ENCODE measurements around the gene NPTN.

NPTN gene

DNA sequence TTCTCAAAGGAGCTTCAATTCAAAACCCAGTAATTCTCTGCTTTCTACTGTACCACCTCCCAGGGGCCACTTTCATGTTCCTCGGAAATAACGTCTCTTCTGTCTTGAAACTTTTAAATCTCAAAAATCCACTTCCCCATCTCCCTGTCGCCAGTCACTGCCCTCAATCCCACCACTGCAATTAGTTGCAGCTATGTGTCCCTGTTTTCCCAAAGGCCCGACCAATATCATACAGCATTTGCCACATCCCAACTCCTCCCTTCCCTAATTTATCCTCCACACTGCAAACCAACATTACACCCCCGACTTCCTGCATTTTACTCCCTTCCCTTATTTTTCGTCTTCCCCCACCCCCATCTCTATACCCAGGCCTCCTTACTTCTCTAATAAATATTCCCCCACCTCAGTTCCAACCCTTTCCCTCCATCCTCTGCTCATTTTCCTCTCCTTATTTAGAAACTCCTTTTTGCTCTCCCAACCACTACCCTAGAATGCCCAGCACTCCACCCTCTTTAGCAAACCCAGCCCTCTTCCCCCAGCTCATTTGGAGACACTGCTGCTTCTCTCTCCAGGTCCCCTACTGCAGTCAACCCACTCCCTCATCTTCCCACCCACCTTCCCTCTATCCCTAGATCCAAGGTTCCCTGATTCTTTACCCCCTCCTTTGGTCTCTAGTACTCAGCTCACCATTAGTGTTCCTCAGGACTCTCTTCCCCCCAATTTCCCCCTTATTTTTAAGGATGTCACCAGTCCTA lies 1.1 kb downstream of the NPTN start:
- DNase-seq (ENCODE audit: low read depth), result no peak

DNA sequence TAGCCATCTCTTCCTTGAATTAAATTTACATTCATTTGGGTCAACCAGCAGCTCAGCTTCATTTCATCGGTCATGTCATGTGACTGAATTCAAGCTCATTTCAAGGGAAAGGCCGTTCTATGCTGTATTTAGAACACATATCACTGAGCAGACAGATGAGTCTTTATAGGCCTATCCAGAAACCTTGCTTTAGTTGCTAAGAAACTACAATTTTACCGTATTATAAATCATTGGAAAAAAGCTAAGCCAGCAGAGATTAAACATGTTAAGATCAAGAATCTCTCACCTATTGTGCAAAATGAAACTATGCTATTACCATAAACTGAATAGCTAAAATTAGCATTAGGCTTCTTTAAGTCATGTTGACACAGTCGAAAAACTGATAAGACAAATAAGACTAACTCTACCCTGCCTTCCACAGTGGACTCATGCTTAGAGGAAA lies 2.2 kb downstream of the NPTN start:
- DNase-seq (ENCODE audit: low read depth), result no peak

DNA sequence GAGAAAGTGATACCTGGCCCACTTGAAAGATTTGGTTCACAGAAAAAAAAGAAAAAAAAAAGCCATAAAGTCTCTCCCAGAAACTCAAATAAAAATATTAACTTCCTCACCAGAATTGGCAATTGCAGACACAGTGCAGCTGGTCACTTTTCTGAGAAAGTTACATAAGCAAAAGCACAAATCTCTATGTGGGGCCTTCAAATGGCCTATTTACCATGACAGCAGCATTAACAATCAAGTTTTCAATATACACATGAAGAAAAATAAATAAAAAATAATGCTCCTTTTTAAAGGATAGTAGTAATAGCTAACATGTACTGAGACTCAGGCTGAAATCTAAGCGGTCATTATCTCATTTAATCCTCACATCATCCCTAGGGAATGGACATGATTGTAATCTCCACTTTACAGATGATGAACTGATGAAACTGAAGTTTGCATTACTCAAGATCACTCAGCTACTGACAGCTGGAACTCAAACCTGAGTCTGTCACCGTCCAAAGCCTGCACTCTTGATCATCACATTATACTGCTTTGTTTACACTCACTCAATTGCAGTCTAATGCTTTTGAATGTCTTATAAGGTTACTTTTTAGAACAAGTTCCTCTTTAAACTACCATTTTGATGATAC lies 3.3 kb downstream of the NPTN start:
- DNase-seq (ENCODE audit: low read depth), result no peak

DNA sequence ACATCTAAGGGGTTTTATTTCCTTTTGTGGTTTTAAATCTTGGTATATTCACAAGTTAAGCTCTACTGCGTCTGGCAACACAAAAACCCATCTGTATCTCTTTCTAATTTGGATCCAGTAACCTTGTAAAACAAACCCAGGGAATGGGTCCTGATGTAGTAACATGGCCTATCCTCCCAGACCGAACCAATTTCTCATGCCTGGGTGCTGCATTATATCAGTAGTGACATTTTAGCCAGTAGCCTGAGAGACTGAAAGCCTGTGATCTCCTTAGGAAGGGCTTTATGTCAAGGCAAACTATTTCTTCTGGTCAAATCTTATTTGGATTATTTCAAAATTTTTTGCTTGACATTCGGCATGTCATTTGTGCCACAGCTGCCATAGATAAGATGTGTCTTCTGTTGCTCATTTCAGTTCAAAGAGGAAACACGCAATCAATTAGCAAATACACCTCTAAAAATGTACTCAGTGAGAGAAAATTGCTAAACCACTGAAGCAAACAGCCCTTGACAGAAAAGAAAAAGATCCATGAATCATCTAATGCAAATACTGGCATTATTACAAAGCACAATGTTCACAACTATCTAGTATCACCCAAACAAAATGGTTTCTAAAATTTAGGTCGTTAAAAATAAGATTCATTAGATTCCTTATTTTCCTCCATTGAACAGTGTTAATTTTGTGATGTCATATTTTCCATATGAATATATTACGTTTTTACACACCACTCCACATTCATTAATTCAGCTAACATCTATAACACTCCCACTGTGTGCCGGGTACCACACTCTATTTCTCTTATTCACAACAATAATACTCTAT lies 4.0 kb downstream of the NPTN start:
- no peak for DNase-seq (ENCODE audit: low read depth)

DNA sequence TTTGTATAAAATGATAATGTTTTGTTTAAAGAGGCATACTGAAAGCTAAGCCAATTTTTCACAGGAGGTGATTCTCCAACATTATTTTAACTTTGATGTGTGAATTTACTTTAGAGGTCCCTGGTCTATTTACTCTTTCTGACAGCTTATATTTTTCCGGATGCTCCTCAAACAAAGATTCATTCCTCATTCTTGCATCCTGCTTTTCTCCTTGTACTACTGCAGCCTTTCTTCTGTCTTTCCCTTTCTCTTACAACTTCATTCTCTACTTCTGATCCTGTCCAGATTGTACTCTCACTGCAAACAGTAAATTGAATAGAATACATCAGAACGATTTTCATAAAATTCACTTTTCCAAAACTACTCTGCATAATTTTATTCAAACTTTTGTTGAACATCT lies 5.1 kb downstream of the NPTN start:
- DNase-seq (ENCODE audit: low read depth), result no peak

DNA sequence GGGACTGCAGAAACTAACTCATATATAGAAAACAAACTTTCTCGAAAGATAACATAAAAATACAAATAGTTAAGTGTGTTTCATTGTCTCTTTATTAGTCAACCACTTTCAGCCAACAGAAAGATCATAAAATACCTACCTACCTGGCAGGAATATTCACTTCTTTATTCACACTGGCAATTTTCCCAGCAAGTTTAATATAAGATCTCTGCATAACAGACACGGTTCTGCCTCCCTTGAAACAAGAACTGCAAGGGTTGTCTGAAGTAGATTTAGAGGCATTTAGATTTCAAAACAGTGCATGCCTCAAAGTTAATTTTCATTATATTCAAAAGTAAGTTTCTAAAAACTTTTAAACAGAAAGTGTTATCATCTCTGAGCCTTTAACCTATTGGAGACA lies 7.1 kb downstream of the NPTN start:
- no peak for DNase-seq (ENCODE audit: low read depth)

DNA sequence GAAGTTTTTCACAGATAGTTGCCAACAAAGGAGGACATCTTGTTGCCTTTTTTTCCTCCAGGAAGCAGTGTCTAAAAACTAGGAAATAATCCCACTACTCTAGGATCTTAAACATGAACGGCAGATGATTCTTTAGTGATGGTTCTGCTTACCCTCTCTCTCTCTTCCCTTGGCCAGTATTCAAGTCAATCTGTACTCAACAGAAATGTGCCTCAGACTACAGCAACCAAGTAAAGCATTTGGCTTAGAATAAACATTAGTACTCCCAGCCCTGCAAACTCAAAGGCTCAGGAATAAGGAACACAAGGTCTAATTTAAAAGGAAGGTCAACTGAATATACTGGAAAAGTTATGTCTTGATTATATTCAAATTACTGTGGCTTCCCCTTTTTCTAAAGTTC lies 8.7 kb downstream of the NPTN start:
- no peak for DNase-seq (ENCODE audit: low read depth)

DNA sequence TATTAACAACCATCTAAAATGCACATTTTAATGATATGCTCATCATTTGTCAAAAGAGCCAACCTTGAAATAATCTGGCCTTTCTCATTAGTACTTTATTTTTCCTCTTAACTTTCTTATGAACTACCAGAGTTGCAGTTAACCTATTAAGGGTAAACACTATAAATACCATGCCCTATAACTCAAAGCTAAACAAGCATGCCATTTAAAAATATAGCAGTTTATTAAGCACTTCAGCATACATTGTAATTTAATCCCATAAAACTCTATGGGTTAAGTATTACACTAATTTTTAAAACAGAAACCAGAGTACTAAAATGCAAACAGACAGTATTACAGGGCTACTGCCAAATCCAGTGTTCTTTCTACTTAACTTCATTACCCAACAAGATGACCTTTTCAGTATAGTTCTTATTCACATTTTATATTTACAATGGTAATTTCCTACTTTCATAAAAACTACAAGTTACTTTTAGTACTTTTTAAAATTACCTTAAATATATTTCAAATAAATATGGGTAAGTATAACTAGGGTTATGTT lies 11.8 kb downstream of the NPTN start:
- DNase-seq (ENCODE audit: low read depth), result no peak

DNA sequence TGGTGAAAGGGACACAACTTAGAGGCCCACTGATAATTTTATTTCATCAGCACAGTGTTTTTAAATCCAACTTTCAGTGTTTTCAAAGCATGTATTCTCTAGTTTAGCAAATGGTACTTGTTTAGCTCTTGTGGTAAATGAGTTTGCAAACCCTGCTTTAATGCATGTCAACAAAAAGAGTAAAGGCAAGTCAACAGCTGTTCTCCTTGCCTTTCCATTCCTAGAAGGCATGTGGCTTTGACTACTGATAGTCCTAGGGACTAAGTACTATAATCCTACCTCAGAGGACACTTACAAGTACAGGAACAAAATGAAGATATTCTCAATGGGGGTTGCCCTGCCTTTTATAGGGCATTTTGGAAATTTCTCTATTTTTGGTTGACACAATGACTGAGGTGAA lies 13.1 kb downstream of the NPTN start:
- no peak for DNase-seq (ENCODE audit: low read depth)

DNA sequence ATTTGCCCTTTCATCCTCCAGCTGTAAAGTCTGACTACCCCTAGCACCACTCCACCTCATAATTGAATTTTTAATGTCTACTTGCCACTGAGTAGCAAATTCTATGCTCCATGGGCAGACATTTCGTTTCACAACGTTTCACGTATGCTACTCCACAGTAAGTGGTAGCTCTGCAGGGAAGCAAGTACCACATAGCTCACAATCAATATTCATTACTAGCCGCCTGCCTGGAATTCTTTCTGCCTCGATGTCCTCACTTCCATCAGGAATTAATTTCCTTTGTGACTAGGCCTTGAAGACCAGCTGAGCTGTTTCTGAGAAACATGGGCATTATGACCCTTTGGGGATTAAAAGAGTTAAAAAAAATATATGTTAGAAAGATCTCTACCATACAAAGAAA lies 15.3 kb downstream of the NPTN start:
- no peak for DNase-seq (ENCODE audit: low read depth)

DNA sequence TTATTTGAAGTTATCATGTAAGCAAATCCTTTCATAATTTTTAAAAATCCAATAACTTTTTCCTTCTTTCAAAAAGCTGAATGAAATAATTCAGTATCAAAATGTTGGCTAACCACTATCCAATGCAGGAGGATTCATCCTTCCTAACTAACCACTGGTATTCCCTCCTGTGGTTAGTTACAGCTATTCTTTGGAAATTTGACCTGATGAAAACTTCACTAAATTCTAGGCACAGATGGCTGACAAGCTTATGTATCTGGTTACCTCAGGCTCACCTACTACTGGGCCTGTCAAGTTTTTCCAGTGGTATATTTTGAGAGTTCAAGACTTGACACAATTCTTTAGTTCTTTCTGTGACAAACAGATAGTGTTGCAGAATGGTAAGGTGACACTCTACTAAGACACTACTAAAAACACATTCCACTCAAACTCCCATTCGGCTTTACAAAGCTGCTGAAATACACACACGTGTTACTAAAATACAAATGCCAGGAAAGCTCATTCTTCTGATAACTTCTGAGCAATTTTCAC lies 15.8 kb downstream of the NPTN start:
- DNase-seq (ENCODE audit: low read depth), result no peak

DNA sequence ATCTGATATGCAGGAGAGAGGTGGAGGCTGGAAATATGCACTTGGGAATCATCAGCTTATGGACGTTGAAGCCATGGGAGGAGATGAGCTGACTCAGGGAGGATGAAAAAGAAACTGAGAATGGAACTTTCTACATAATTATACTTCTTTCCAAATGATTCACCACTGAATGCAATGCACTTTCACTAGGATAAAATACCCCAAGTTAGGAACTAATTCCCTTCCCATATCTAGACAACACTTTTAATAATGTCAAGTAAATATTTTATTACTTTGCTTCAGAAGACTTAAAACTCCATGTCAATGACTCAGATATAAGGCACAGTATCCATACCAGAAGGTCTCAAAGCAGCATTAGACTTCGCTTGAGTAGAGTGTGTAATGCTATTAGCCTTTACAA lies 24.2 kb downstream of the NPTN start:
- DNase-seq (ENCODE audit: low read depth), result no peak

DNA sequence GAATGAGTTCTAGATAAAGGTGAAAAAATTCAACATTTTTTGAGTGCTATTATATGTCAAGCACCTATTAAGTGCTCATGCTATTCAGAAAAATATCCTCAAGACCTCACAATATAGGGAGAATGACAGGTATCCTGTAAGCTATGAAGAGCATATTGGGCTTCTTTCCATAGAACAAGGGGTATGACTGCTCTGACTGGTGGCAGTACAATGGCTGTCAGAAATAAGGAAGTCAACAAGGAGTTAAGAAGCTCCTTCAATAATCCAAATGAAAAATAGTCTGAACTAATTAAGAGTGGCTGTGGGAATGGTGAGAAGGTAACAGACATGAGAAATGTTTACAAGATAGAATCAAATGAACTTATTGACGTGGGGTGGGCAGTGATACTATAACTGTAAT lies 24.7 kb downstream of the NPTN start:
- no peak for DNase-seq (ENCODE audit: low read depth)

DNA sequence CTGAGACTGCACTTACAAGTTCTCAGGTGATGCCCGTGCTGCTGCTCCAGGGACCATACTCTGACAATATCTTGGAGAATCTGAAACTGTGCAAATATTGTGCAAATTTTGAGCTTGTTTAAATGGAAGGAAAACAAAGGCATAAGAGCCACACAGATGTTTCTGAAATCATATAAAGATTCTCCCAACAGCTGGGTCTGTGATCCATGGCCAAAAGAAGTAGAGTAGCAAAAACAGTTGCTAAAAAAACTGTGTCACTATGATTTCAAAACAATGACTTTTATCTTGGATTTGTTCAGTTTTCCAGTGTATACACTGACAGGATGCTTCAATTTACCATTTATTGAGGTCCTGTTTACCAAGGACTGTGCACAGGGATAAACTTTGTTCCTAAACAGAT lies 25.3 kb downstream of the NPTN start:
- DNase-seq (ENCODE audit: low read depth), result no peak

DNA sequence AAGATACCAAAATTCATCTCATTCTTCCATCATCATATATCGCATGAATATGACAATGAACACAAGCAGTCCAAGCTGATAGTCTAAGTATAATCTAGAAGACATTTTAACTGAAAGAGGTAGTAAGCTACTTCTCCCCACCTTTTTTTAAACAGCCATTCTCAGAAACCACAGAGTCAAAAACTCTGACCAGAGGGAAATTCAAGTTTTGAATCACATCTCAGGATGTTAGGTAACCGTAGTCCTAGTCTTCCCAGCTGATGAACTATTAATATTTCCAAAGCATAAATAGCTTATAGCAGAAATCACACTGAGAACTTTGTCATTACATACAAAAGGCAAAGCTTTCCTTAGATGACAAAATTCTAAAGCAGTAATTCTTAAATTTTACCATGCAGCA lies 25.8 kb downstream of the NPTN start:
- no peak for DNase-seq (ENCODE audit: low read depth)

DNA sequence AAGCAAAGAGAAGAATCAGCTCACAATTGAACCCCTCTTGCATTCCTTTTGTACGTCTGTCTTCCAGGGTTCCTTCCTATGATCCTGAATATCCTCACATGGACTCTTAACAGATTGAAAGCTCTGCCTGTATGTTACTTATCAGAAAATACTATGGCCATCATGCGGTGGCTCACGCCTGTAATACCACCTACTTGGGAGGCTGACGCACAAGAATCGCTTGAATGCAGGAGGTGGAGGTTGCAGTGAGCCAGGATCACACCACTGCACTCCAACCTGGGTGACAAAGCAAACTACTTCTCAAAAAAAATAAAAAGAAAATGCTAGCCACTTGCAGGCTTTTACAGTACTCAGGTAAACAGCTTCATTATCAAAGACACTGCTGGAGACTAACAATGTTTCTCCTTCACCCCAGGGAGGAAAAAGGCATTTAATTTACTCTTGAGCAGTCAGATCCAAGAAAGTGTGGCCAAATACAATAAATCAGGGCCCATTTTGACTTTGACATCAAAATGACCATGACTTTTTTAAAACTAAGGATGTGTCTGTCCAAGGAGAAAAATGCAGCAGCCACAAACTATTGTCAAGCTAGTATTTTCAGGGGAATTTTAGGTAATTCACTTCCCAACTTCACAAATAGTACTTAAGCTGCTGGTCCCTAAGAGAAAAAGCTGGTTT lies 27.3 kb downstream of the NPTN start:
- no peak for DNase-seq (ENCODE audit: low read depth)

DNA sequence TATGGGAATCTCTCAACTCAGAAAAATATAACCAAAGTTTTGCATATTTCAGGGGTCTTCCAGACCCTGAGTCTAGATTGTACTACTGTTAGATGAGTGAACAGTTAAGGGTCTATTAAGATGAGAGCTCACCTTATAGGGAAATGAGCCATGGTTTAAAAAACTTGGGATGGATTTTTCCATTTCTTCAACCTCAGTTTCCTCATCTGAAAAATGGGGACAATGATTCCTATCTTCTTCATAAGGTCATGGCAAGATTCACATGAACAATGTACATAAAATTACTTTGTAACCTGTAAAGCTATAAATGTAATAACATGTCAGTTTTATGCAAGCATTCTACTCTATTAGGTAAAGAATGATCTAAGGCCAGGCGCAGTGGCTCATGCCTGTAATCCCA lies 28.7 kb downstream of the NPTN start:
- DNase-seq (ENCODE audit: low read depth), result no peak

DNA sequence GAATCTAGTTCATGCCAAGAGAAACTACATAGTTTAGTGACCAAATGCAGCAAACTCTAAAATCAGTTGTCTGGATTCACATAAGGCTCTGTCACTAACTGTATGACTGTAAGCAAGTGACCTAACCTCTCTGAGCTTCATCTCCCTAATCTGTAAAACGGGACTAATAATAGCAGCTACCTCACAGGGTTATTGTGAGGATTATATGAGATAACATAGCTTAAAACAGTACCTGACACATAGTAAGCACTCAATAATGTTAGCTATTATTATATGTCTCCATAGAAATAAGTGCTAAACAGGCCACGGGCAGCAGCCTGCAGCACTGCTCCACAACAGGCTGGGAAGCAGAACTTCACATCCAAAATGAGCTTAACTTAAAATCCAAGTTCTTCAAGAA lies 30.2 kb downstream of the NPTN start:
- DNase-seq (ENCODE audit: low read depth), result no peak

DNA sequence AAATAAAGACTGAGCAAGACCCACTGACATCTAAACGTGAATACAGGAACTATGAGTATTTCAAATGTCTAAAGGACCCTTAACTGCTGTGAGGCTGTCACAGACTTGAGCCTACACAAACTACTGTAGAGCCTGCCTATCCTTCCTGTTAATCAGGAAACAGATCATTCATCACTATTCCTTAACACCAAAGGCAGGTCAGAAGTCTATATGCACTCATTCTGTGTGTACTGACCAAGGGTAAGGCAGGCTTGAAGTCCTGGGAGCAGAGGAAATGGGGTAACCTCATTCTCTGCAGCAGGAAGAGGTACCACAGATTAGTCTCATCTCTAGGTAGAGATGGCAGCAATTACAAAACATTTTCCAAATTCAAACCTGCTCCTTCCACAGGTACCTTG lies 30.7 kb downstream of the NPTN start:
- no peak for DNase-seq (ENCODE audit: low read depth)

DNA sequence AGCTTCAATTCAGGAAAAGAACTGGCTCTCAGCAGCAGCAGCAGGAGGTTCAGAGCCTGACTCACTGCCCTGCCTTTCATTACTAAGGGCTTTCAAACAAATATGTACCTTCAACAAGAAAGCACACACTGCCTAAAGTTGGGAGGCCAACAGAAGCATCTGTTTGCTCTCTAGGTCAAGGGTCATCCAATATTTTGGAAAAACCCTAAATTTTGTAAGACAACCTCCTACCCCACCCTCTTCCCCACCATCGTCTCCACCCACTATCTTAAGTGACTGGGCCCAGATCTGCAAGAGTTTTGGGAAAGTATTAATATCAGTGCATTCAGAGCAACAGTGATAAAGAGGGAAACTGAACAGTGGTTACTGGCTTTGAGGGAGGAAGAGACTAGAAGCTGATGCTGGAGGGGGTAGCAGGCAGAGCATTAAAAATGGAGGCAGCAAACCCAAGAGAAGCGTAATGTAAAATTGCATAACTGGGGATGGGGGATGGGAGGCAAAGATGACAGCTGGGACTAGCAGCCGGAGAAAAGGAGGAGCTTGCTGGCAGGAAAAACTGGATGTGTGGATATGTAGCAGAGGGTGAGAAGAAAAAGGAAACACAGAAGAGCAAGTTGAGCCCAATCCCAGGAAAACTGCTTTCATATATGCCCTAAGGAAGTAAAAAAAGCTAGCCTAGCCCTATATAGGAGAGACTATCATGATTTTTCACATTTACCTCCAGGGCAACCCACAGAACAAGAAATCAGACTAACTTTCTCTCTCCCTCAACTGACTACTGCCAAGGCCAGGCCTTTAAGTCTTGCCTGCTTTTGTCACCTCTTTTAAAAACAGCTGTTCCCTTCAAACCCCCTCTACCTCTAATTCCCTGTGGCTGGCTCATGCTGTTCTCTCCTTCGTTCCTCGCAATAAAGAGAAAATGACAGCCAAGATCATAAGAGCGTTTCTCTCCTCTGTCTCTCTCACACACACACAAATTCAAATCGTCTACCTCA lies 31.4 kb downstream of the NPTN start:
- DNase-seq (ENCODE audit: low read depth), result no peak
